IPS-NIHi7 (cell line): ENCODE measurements around the gene RHBDD1.

Experiments used
- DNase-seq: peaks from one replicate; pipeline ENCODE4 v3.0.0; 2012; ENCODE audit warnings: mixed read lengths; ENCODE audit errors: extremely low spot score

RHBDD1 gene

GRCh38 chr2:226984750-226985582, 149.1 kb downstream of the RHBDD1 start:
- peak; percentile 53 for DNase-seq

GRCh38 chr2:226985583-226985946, 149.7 kb downstream of the RHBDD1 start:
- DNase-seq = no peak

GRCh38 chr2:226991663-226992062, 155.8 kb downstream of the RHBDD1 start:
- DNase-seq = no peak

GRCh38 chr2:226993171-226993570, 157.3 kb downstream of the RHBDD1 start:
- no peak for DNase-seq

GRCh38 chr2:226994775-226995174, 158.9 kb downstream of the RHBDD1 start:
- no peak for DNase-seq

GRCh38 chr2:226995625-226996041, 159.8 kb downstream of the RHBDD1 start:
- no peak for DNase-seq

- no peak for DNase-seq
Measured at GRCh38 chr2:226999661-227000060, 163.8 kb downstream of the RHBDD1 start.

GRCh38 chr2:227000123-227000522, 164.3 kb downstream of the RHBDD1 start:
- DNase-seq = no peak

GRCh38 chr2:227004482-227004881, 168.6 kb downstream of the RHBDD1 start:
- DNase-seq = no peak

GRCh38 chr2:227006189-227006897, 170.5 kb downstream of the RHBDD1 start:
- no peak for DNase-seq

- DNase-seq = no peak
Measured at GRCh38 chr2:227007148-227007547, 171.3 kb downstream of the RHBDD1 start.

- DNase-seq = no peak
Measured at GRCh38 chr2:227007940-227008339, 172.1 kb downstream of the RHBDD1 start.

- DNase-seq = no peak
Measured at GRCh38 chr2:227010433-227010832, 174.6 kb downstream of the RHBDD1 start.

- no peak for DNase-seq
Measured at GRCh38 chr2:227013330-227013729, 177.5 kb downstream of the RHBDD1 start.

GRCh38 chr2:227013881-227014280, 178.0 kb downstream of the RHBDD1 start:
- DNase-seq = no peak

GRCh38 chr2:227016894-227017293, 181.0 kb downstream of the RHBDD1 start:
- DNase-seq = no peak

- no peak for DNase-seq
Measured at GRCh38 chr2:227020416-227020815, 184.6 kb downstream of the RHBDD1 start.

GRCh38 chr2:227022608-227023007, 186.8 kb downstream of the RHBDD1 start:
- no peak for DNase-seq

- no peak for DNase-seq
Measured at GRCh38 chr2:227025510-227025909, 189.7 kb downstream of the RHBDD1 start.

GRCh38 chr2:227029426-227030105, 193.7 kb downstream of the RHBDD1 start:
- DNase-seq = no peak

GRCh38 chr2:227030789-227031188, 194.9 kb downstream of the RHBDD1 start:
- DNase-seq = no peak

GRCh38 chr2:227031379-227031778, 195.5 kb downstream of the RHBDD1 start:
- no peak for DNase-seq
